A204.1 (cell line): ENCODE data around the gene KRTAP4-4.
"Not testable (repeated sequence)": the region's sequence is repeated elsewhere in the genome, so short reads cannot be mapped to it uniquely, and the experiment has no call there.

ENCODE experiments used
- FAIRE-seq: peaks from 2 replicates; lab custom pipeline; 2012; peaks lifted over from hg19 to GRCh38; lab: Jason Lieb, UNC

The KRTAP4-4 gene

DNA sequence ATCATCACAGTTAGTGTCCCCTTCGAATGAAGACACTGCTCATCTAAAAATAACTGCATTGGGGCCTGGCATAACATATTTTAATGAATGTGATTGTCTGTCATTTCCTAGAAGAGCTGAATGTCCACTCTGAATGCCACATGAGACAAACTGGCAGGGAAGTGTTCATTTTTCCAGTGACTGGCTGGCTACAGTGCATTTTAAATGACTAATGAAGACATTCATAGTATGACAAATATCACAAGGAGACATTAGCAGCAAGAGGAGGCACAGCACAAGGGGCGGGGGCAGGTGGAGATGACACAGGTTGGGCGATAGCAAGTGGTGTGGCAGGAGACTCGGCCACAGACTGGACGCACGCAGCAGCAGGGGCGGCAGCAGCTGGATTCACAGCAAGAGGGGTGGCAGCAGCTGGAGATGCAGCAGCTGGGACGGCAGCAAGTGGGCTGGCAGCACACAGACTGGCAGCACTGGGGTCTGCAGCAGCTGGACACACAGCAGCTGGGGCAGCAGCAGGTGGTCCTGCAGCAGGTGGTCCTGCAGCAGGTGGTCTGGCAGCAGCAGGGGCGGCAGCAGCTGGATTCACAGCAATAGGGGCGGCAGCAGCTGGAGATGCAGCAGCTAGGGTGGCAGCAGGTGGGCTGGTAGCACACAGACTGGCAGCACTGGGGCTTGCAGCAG lies 11.4 kb downstream of the KRTAP4-4 start:
- not testable (repeated sequence) for FAIRE-seq

DNA sequence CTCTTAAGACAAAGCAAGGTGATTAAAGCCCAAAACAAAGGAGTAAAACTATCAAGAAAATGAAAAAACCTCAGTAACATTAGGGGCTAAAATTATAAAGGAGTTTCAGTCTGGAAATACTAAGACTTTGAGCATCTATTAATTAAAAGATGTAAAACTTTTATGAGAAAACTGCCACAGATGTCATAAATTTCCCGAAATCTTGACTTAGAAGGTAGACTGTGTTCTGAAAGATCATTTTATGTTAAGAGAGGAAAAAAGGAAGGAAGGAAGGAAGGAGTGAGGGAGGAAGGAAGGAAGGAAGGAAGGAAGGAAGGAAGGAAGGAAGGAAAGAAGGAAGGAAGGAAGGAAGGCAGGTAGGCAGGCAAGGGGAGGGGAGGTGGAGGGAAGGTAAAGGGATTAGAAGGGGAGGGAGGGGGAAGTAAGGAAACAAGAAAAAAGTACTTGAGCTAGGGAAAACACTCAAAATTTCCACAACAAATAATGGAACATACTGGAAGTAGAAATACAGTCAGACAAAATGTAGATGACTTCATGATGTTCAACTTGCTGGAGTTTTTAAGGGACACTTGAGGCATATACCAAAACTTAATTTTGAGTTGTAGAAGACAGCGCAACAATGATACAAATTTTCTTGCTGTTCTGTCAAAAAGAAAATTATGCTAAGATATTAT lies 12.9 kb downstream of the KRTAP4-4 start:
- no peak for FAIRE-seq

DNA sequence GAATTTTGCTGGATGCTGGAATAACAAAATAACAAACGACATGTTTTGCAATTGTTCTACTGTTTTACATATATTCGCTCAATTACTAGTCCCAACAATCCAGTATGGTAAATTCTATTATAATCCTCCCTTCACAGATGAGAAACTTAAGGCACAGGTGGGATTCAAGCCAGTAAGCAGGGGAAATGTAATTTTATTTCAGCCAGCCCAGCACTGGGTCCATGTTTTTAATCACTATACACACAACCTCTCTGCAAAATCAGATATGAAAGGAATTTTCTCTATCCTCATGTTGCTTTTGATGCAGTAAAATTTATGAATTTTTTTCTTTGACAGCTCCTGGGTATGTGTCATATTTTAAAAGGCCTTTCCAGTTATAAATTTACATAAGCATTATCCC lies 15.3 kb downstream of the KRTAP4-4 start:
- no peak for FAIRE-seq

DNA sequence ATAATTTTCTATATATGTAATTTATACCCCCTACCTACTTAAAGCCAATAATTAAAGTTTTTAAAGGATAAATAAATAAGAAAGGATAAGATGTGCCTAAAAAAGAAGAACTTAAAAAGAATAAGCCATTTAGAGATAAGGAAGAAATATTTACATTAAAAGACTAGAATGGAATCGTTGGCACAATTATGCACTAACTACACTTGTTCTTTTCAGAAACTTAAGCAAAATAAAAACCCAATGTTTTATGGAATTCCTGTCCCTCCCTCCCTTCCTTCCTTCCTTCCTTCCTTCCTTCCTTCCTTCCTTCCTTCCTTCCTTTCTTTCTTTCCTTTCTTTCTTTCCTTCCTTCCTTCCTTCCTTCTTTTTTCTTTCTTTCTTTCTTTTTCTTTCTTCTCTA lies 15.7 kb downstream of the KRTAP4-4 start:
- no peak for FAIRE-seq

DNA sequence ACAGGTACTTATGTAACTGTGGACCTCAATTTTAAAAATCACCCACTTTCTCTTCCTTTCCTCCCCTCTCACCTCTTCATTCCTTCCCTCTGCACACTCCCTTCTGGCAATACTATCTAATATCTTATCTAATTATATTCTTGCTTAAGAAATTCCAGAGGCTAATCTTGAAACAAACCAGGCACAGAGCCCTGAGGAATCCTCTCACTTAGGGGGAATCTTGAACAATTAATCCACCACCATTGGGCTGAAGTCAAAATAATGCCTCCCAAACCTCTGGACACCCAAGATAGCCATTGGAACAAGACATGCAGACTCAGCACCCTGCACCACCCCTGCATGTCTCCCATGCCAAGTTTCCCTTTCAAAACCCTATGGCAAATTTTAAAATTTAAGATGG lies 19.2 kb downstream of the KRTAP4-4 start:
- FAIRE-seq = no peak

DNA sequence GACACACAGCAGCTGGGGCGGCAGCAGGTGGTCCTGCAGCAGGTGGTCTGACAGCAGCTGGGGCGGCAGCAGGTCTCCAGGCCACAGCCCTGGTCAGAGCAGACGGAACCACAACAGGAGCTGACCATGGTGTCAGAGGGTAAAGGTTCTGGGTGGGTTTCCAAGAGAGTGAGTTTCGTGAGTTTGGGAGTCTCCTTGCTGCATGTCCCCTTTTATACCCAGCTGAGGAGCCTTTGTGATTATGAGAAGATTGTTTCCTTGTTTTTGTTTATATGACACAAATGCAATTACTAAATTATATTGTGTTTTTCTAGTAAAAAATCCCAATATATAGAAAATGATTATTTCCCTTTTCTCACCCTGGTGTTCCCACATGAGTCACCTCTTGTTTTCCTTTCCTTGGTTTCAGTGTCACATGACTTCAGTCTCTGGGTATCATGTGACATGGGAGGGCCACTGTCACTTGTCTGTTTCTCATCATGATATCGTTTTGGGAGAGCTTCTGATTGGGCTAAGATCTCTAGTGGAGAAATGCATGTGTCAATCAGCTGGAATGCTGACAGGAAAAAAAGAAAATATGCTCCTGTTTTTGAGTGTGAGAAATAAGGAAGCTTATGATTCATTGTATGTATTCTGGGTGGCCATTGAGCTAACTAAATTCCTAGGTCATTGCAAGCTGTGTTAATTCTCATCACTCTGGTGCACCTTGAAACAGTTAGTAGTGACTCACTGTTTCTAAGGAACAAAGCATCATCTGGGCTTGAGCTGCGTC lies 20.0 kb downstream of the KRTAP4-4 start, which contains the start of gene KRTAP4-6:
TSS of gene KRTAP4-6 (minus strand) at position 185 of the 772 bp plus-strand sequence. CDS start at position 128, 57 bp downstream.
- FAIRE-seq = no peak

DNA sequence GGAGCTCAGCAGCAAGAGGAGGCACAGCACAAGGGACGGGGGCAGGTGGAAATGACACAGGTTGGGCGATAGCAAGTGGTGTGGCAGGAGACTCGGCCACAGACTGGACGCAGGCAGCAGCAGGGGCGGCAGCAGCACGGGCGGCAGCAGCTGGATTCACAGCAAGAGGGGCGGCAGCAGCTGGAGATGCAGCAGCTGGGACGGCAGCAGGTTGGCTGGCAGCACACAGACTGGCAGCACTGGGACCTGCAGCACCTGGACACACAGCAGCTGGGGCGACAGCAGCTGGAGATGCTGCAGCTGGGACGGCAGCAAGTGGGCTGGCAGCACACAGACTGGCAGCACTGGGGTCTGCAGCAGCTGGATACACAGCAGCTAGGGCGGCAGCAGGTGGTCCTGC lies 20.7 kb downstream of the KRTAP4-4 start:
- not testable (repeated sequence) for FAIRE-seq

DNA sequence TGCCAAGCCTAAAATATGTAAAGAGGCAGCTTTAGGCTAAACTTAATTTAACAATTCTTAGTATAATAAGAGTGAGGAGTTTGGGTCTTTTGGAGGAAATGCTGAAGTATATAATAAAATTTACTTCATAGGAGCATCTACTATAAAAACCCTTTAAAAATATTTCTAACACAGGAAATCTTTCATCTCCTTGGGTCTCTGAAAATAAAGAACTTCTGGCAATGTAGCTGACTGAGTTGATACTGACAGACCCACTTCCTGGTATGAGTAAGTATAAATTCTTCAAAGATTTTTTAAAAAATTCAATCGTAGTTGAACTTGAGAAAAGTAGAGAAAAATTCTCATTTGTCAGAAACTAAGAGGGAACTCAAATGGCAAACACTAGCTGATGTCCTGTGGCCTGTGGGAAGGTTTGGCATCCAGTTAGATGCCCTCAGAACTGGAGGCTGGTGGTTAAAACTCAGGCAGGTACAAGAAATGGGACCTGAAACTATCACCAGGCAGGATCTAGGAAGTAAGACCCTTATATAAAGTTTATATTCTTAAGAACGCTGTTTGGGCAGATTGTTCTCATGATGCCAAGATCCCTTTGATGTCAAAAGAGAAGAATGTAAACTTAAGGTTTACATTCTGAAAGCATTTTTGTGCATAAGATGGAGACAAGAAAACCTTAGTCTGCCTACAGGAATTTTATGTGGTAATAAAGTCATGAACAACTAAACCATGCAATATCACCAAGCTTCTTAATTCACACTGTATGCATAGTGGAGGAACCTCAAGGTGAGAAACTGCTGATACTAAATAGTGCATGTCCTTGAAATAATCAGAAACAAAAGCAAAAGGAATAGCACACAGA lies 26.4 kb downstream of the KRTAP4-4 start:
- no peak for FAIRE-seq

DNA sequence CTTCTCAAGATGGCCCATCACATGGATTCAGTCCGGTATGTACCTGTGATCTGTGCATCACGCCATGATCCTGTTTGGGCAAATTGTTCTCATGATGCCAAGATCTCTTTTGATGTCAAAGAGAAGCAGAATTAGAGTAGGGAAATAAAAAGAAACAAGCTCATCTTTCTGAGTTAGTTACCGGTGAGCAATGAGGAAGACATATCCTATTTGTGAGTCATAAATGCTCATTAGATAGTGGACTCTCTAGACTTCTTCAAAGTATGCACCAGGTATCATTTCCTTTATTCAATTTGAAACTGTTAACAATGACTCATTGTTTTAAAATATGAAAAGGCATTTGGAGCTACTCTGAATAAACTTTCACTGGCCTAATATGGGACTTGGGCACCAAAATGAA lies 28.6 kb downstream of the KRTAP4-4 start:
- FAIRE-seq = no peak

DNA sequence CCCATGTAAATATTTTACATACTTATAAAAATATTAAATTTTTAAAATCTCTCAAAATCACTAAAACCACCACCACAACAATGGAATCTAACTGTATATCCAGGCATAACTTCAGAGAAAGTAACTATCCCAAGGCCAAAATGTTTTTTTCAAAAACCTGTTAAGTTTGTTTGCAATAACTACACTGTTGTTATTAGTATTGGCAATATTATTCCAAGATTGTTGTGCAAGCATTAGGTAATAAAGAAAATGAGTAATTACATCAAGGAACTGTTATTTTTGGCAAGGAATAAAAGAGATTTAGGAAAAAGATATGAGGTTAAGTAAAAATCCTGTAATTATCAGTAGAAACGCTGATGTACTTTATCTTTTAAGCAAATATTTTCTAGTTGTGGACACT lies 33.2 kb downstream of the KRTAP4-4 start:
- no peak for FAIRE-seq

DNA sequence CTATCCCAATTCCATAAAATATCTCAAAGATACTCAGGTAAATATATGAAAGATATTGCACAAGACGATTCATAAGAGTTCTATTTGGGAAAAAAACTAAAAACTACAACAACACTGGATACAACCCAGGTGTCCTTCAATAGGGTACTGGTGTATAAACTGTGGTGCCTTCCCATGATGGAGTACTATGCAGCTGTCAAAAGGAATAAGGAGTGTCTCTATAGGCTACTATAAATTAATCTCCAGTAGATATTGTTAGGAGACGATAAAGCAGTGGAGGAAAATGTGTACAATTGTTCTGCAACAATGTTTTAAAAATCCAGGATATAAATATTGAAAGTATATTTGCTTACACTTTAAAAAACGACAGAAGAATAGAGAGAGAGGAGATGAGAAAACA lies 34.1 kb downstream of the KRTAP4-4 start:
- FAIRE-seq = no peak

DNA sequence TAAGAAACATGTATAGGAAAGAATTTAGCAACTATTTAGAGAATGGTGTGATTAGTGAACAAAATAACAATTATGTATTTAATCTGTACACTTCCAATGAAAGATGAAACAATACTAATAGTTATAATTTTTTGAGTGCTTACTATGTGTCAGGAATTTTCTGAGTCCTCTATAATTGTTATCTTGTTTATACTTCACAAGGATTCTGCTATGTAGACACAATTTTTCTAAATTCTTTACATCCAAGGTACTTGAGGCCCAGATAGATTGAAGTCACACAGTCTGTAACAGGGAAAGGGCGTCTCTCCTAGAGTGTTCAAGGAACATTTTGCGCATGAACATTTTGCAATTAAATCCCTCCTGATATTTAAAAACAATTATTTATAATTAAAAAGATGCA lies 35.5 kb downstream of the KRTAP4-4 start:
- FAIRE-seq = no peak

DNA sequence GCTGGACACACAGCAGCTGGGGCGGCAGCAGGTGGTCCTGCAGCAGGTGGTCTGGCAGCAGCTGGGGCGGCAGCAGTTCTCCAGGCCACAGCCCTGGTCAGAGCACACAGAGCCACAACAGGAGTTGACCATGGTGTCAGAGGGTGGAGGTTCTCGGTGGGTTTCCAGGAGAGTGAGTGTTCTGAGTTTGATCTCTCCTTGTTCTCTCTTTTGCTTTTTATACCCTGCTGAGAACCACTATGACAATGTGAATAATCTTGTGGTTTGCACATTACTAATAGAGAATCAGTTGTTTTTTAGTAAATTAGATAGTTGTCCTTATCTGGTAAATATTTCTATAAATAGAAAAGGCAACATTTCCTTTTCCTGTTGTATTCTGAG lies 36.6 kb downstream of the KRTAP4-4 start, which contains the start of gene KRTAP4-12:
TSS of gene KRTAP4-12 (minus strand) at position 192 of the 381 bp plus-strand sequence. CDS start at position 132, 60 bp downstream.
- FAIRE-seq = not testable (repeated sequence)

DNA sequence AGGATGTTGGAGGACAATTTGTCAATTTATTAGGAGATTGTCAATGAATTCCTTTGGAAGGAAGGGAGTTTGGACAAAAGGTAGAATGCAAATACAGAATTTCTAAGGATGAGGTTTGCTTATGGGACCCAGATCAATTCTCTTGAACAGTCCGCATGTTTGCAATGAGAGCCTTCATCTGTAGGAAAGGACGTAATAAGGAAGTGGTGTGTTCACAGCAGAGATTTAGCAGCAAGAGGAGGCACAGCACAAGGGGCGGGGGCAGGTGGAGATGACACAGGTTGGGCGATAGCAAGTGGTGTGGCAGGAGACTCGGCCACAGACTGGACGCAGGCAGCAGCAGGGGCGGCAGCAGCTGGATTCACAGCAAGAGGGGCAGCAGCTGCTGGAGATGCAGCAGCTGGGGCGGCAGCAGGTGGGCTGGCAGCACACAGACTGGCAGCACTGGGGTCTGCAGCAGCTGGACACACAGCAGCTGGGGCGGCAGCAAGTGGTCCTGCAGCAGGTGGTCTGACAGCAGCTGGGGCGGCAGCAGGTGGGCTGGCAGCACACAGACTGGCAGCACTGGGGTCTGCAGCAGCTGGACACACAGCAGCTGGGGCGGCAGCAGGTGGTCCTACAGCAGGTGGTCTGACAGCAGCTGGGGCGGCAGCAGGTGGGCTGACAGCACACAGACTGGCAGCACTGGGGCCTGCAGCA lies 37.1 kb downstream of the KRTAP4-4 start:
- not testable (repeated sequence) for FAIRE-seq

DNA sequence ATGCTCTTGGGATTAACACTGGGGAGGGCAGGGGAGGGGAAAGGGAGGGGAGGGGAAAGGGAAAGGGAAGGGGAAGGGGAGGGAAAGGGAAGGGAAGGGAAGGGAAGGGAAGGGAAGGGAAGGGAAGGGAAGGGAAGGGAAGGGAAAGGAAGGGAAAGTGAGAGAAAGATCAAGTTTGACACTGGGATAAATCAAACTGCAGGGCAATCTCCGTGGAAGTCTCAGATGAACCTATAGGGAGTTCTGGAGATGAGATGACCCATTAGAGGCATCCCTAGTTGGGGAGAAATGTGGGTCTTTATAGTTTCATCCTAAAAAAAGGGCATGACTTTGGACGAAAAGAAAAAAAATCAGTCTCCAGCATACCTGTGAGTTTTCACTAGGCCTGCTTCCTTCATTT lies 38.8 kb downstream of the KRTAP4-4 start:
- FAIRE-seq = no peak

DNA sequence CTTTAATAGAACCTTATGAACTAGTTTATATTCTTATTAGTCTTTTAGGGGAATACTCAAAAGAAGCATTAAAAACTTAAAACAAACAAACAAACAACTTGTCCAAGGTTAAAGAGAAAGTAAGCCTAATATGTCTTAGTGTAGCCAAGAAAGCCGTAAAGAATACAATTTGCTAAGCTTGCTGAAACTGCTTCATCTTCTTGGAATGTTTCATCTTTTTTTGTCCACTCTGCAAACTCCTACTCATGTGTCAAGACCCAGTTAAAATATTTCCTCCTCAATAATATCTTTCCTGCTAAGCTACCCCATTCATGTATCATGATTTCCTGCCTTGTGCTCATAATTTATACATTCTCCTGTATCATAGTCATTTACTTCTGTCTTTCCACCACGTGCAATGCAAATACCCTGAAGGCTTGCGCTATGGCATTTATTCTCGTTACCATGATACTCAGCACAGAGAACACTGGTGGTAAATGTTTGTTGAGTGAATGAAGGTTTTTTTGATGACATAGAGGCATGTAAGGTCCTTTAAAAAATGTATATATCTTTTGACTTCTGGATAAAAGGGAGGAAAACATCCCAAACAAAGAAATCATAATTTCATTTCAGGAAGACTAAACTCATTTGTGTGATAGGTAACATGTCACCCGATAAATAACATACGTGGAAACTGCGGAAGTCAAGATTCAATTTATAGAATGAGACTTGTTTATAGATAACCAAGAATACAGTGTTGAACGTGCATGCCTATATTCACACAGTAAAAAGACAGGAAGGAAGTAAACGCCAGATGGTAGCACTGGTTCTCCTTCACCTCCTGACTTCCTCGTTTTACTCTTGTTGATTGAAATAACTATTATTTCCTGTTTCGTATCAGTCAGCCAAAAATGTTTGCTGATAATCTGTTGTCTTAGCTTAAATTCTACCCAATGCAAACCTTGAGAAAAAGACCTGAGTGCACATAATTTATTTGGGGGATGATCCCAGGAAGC lies 40.6 kb downstream of the KRTAP4-4 start:
- not testable (repeated sequence) for FAIRE-seq

DNA sequence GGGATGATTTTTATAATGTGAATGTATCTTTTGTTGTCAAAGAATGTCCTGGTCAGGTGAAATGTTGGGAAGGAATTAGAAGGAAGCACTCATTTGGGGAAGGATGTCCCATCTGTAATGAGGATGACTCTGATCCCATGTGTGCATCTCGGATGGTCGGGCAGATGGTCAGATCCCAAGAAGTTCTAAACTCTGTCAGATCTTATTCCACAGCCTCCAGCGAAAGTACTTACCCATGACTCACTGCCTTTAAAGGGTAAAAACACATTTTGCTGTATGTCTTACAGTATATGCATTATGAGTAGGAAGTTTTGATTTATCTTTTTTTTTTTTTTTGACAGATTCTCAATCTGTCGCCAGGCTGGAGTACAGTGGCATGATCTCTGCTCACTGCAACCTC lies 41.8 kb downstream of the KRTAP4-4 start:
- no peak for FAIRE-seq

DNA sequence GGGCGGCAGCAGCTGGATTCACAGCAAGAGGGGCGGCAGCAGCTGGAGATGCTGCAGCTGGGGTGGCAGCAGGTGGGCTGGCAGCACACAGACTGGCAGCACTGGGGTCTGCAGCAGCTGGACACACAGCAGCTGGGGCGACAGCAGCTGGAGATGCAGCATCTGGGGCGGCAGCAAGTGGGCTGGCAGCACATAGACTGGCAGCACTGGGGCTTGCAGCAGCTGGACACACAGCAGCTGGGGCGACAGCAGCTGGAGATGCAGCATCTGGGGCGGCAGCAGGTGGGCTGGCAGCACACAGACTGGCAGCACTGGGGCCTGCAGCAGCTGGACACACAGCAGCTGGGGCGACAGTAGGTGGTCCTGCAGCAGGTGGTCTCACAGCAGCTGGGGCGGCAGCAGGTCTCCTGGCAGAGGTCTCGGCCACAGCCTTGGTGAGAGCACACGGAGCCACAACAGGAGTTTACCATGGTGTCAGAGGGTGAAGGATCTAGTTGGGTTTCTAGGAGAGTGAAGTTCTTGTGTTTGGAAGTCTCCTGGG lies 42.6 kb downstream of the KRTAP4-4 start, which contains the start of gene KRTAP4-11:
TSS of gene KRTAP4-11 (minus strand) at position 528 of the 541 bp plus-strand sequence. CDS start at position 470, 58 bp downstream.
- FAIRE-seq = not testable (repeated sequence)

DNA sequence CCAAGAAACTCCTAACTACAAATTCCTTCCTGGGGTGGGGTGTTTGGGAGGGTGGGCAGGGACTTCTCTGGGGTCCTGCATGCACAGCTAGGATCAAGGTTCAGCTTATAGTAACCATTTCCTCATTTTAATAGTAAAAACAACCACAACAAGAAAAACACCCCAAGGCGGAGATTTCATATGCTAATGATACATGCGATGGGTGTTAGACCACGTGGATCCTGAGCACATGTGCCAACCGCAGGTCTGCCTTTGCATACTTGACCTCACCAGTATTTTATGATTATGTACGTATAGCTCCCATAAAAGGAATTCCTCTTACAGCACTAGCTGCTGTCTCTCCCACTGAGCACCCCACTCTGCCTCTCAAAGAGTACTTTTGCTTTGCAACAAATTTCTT lies 44.3 kb downstream of the KRTAP4-4 start:
- FAIRE-seq = no peak
